GM23248 (cell line): ENCODE data around the gene NCAM2. TPM values are rescaled to one million over a fixed set of nuclear protein-coding genes. Genes with fewer than 3 reads are reported as not detected.

Source experiments
- DNase-seq: peaks from one replicate; pipeline ENCODE4 v3.0.0-alpha.2; 2015
- H2AFZ ChIP-seq: fragments of 200-600 bp; sonication (generic); 2 replicates; pipeline ENCODE4 v1.6.1; 2016; ENCODE audit warnings: antibody characterized with exemption
- H3F3A ChIP-seq: fragments of 200-600 bp; sonication (generic); 2 replicates; pipeline ENCODE4 v1.6.1; 2016; ENCODE audit warnings: mild to moderate bottlenecking, antibody characterized with exemption, mixed run types; ENCODE audit not compliant: insufficient read depth
- H3K27ac ChIP-seq: fragments of 200-600 bp; sonication (generic); 2 replicates; pipeline ENCODE4 v1.5.1; 2016; ENCODE audit warnings: mild to moderate bottlenecking
- H3K27me3 ChIP-seq: fragments of 200-600 bp; sonication (generic); replicated peaks from 2 replicates; pipeline ENCODE4 v1.6.1; 2016; ENCODE audit warnings: mild to moderate bottlenecking; ENCODE audit not compliant: insufficient read depth
- H3K36me3 ChIP-seq: fragments of 200-600 bp; sonication (generic); 2 replicates; pipeline ENCODE4 v1.6.1; 2016; ENCODE audit warnings: low read depth, mild to moderate bottlenecking
- H3K4me1 ChIP-seq: fragments of 200-600 bp; sonication (generic); 2 replicates; pipeline ENCODE4 v1.6.1; 2016; ENCODE audit warnings: mild to moderate bottlenecking; ENCODE audit not compliant: insufficient read depth
- H3K4me2 ChIP-seq: fragments of 200-600 bp; sonication (generic); one replicate; pipeline ENCODE4 v1.6.1; 2016; ENCODE audit warnings: mild to moderate bottlenecking; ENCODE audit not compliant: unreplicated experiment
- H3K4me3 ChIP-seq: fragments of 200-600 bp; sonication (generic); 2 replicates; pipeline ENCODE4 v1.5.1; 2016; ENCODE audit warnings: mild to moderate bottlenecking
- H3K79me2 ChIP-seq: fragments of 200-600 bp; sonication (generic); 2 replicates; pipeline ENCODE4 v1.6.1; 2016; ENCODE audit warnings: mild to moderate bottlenecking; ENCODE audit not compliant: insufficient read depth
- H3K9ac ChIP-seq: fragments of 200-600 bp; sonication (generic); 2 replicates; pipeline ENCODE4 v1.6.1; 2016; ENCODE audit warnings: mild to moderate bottlenecking
- H3K9me2 ChIP-seq: fragments of 200-600 bp; sonication (generic); 2 replicates; pipeline ENCODE4 v1.6.1; 2016; ENCODE audit warnings: mixed run types, mild to moderate bottlenecking, moderate library complexity; ENCODE audit not compliant: insufficient read depth
- H3K9me3 ChIP-seq: fragments of 200-600 bp; sonication (generic); one replicate; pipeline ENCODE4 v1.6.1; 2017; ENCODE audit warnings: low read depth
- H4K20me1 ChIP-seq: fragments of 200-600 bp; sonication (generic); 2 replicates; pipeline ENCODE4 v1.6.0; 2016; ENCODE audit not compliant: insufficient read depth
- EZH2 ChIP-seq: fragments of 200-600 bp; sonication (generic); IDR thresholded peaks from 2 replicates; pipeline ENCODE4 v1.6.1; 2018; ENCODE audit warnings: antibody characterized with exemption, mild to moderate bottlenecking; ENCODE audit not compliant: insufficient read depth, poor library complexity, severe bottlenecking
- EZH2phosphoT487 ChIP-seq: fragments of 200-600 bp; sonication (generic); IDR thresholded peaks from 2 replicates; pipeline ENCODE4 v1.6.1; 2018; ENCODE audit warnings: antibody characterized with exemption, moderate library complexity, mild to moderate bottlenecking, low read depth; ENCODE audit not compliant: insufficient read depth
- WGBS, 2 experiments: methylation state at CpG; one replicate each; pipeline ENCODE4 v1.1.6; 2015 to 2017; ENCODE audit warnings: low lambda C conversion rate in 2 of 2, low coverage in 1 of 2; ENCODE audit errors: missing lambda C conversion rate in 2 of 2; 5-methylcytosine and 5-hydroxymethylcytosine counted together
- in situ Hi-C: fragments of 300-500 bp; cut with MboI; formaldehyde crosslinking; loops from 2 replicates; pipeline ENCODE4 v1.15.0; 2020
- polyA plus RNA-seq: library from polyadenylated mRNA; unstranded; fragments of >200 nt; fragmentation: Nextera tagmentation; extraction: Ambion mirVana; gene quantifications from 2 replicates; pipeline ENCODE4 v1.2.1, GENCODE V29; 2016
- total RNA-seq: library from RNA; depleted of rRNA; stranded (reverse); fragments of >200 nt; shearing (Covaris generic); gene quantifications from 2 replicates; pipeline ENCODE4 v1.2.3, GENCODE V29; 2014

NCAM2 gene
- total and polyA plus RNA-seq, 2 experiments from 2014 or later, result 1.3 to 1.7 TPM

GRCh38 chr21:21156957-21157356 lies 158.7 kb downstream of the NCAM2 start:
- Histone ChIP-seq H3K27me3 (no peaks in the 10 kb centered on the region), H3K36me3 (no peaks in the 10 kb centered on the region), H3K9me3 (no peaks in the 10 kb centered on the region), H3K4me1 (peaks cover 23% of the 10 kb centered on the region), H3K79me2 (no peaks in the 10 kb centered on the region), H3K4me3 (no peak overlapping the region), H3F3A (peaks cover 17% of the 10 kb centered on the region), H3K27ac (no peak overlapping the region), H3K9me2 (no peaks in the 10 kb centered on the region), H2AFZ (peak overlapping the region; percentile 20; the same call in 1 of the 2 replicates), H4K20me1 (no peaks in the 10 kb centered on the region), H3K4me2 (peak overlapping the region; percentile 6), H3K9ac (no peak overlapping the region)
- in situ Hi-C loops, result no loop called here
- WGBS, 2 experiments, result 16% methylated on average over 4 of the region's 4 CpGs
- TF ChIP-seq EZH2phosphoT487, result no peak
- TF ChIP-seq EZH2, result no peak
- DNase-seq, result peak; percentile 65

GRCh38 chr21:21158376-21158918 lies 160.2 kb downstream of the NCAM2 start:
- no peak overlapping the region for H3K27ac ChIP-seq
- H3K36me3 ChIP-seq, result no peaks in the 10 kb centered on the region
- no peaks in the 10 kb centered on the region for H3K27me3 ChIP-seq
- no peak overlapping the region for H3K4me3 ChIP-seq
- no peaks in the 10 kb centered on the region for H4K20me1 ChIP-seq
- DNase-seq, result no peak
- H3K9me3 ChIP-seq, result no peaks in the 10 kb centered on the region
- H3K9ac ChIP-seq, result no peak overlapping the region
- H3K79me2 ChIP-seq, result no peaks in the 10 kb centered on the region
- H3F3A ChIP-seq, result peaks cover 17% of the 10 kb centered on the region
- peaks cover 23% of the 10 kb centered on the region for H3K4me1 ChIP-seq
- H2AFZ ChIP-seq, result no peak overlapping the region
- no peaks in the 10 kb centered on the region for H3K9me2 ChIP-seq
- TF ChIP-seq EZH2, result no peak
- TF ChIP-seq EZH2phosphoT487, result no peak
- WGBS, 2 experiments, result 89 to 93% methylated on average over 12 of the region's 12 CpGs
- H3K4me2 ChIP-seq, result no peak overlapping the region
- in situ Hi-C loops, result no loop called here

- H3K4me3 ChIP-seq, result no peak overlapping the region
- in situ Hi-C loops, result no loop called here
- H3K79me2 ChIP-seq, result no peaks in the 10 kb centered on the region
- no peaks in the 10 kb centered on the region for H3K36me3 ChIP-seq
- no peaks in the 10 kb centered on the region for H3K27me3 ChIP-seq
- no peak overlapping the region for H3K27ac ChIP-seq
- H3K9me3 ChIP-seq, result no peaks in the 10 kb centered on the region
- peak; percentile 24 for DNase-seq
- no peak overlapping the region for H3K4me2 ChIP-seq
- 96 to 99% methylated on average over 3 of the region's 3 CpGs for WGBS, 2 experiments
- peaks cover 19% of the 10 kb centered on the region for H3F3A ChIP-seq
- no peaks in the 10 kb centered on the region for H4K20me1 ChIP-seq
- H3K4me1 ChIP-seq, result peaks cover 27% of the 10 kb centered on the region
- H3K9me2 ChIP-seq, result no peaks in the 10 kb centered on the region
- H3K9ac ChIP-seq, result no peak overlapping the region
- H2AFZ ChIP-seq, result no peak overlapping the region
- TF ChIP-seq EZH2phosphoT487, result no peak
- TF ChIP-seq EZH2, result no peak
Observed at GRCh38 chr21:21159253-21159899, 161.2 kb downstream of the NCAM2 start.

GRCh38 chr21:21162786-21163185 lies 164.6 kb downstream of the NCAM2 start:
- Histone ChIP-seq H3K27me3 (no peaks in the 10 kb centered on the region), H4K20me1 (no peaks in the 10 kb centered on the region), H3F3A (peaks cover 9% of the 10 kb centered on the region; the same call in 1 of the 2 replicates), H3K9me3 (no peaks in the 10 kb centered on the region), H3K27ac (no peak overlapping the region), H3K4me3 (no peak overlapping the region), H3K9ac (no peak overlapping the region), H3K79me2 (no peaks in the 10 kb centered on the region), H3K9me2 (no peaks in the 10 kb centered on the region), H2AFZ (0 out of 2 replicates have a peak overlapping the region, but pooled peaks have one; percentile 21), H3K4me2 (no peak overlapping the region), H3K4me1 (peaks cover 22% of the 10 kb centered on the region), H3K36me3 (no peaks in the 10 kb centered on the region)
- 99% methylated on average over 4 of the region's 4 CpGs for WGBS, 2 experiments
- TF ChIP-seq EZH2phosphoT487, result no peak
- TF ChIP-seq EZH2, result no peak
- no peak for DNase-seq
- in situ Hi-C loops, result no loop called here

GRCh38 chr21:21163904-21164303 lies 165.7 kb downstream of the NCAM2 start:
- Histone ChIP-seq H4K20me1 (no peaks in the 10 kb centered on the region), H2AFZ (peak overlapping the region; percentile 21; the same call in 1 of the 2 replicates), H3K9me3 (no peaks in the 10 kb centered on the region), H3K27ac (no peak overlapping the region), H3K27me3 (no peaks in the 10 kb centered on the region), H3F3A (peaks cover 9% of the 10 kb centered on the region; the same call in 1 of the 2 replicates), H3K4me2 (no peak overlapping the region), H3K9ac (no peak overlapping the region), H3K4me3 (no peak overlapping the region), H3K4me1 (peaks cover 22% of the 10 kb centered on the region), H3K36me3 (no peaks in the 10 kb centered on the region), H3K9me2 (no peaks in the 10 kb centered on the region), H3K79me2 (no peaks in the 10 kb centered on the region)
- in situ Hi-C loops, result no loop called here
- 10 to 20% methylated on average over 1 of the region's 1 CpG for WGBS, 2 experiments
- peak; percentile 84 for DNase-seq
- no peak for TF ChIP-seq EZH2phosphoT487
- no peak for TF ChIP-seq EZH2
